ENCODE results near the gene OR4N2.
"Not testable (repeated sequence)": the region's sequence is repeated elsewhere in the genome, so short reads cannot be mapped to it uniquely, and the experiment has no call there.

DNA sequence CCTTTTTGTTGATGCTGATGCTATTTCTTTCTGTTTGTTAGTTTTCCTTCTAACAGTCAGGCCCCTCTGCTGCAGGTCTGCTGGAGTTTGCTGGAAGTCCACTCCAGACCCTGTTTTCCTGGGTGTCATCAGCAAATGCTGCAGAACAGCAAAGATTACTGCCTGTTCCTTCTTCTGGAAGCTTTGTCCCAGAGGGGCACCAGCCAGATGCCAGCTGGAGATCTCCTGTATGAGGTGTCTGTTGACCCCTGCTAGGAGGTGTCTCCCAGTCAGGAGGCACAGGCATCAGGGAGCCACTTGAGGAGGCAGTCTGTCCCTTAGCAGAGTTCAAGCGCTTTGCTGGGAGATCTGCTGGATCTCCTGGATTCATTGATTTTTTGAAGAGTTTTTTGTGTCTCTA is 16.3 kb downstream of the OR4N2 start:
- TF ChIP-seq, protein P1, sequence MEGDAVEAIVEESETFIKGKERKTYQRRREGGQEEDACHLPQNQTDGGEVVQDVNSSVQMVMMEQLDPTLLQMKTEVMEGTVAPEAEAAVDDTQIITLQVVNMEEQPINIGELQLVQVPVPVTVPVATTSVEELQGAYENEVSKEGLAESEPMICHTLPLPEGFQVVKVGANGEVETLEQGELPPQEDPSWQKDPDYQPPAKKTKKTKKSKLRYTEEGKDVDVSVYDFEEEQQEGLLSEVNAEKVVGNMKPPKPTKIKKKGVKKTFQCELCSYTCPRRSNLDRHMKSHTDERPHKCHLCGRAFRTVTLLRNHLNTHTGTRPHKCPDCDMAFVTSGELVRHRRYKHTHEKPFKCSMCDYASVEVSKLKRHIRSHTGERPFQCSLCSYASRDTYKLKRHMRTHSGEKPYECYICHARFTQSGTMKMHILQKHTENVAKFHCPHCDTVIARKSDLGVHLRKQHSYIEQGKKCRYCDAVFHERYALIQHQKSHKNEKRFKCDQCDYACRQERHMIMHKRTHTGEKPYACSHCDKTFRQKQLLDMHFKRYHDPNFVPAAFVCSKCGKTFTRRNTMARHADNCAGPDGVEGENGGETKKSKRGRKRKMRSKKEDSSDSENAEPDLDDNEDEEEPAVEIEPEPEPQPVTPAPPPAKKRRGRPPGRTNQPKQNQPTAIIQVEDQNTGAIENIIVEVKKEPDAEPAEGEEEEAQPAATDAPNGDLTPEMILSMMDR (conservative IDR thresholded peaks at IDR 0.05; ENCODE audit: low read length) = not testable (repeated sequence)
- not testable (repeated sequence) for TF ChIP-seq EZH2phosphoT487 (IDR thresholded peaks at IDR 0.05; ENCODE audit: borderline replicate concordance, low read depth, low read length)

All from OCI-LY7 (cell line).